Upper lobe of left lung (tissue), 4 donors: ENCODE data around the gene RPS5.

Experiments
- EP300 ChIP-seq, 4 donors: sonication (generic); formaldehyde crosslinking; IDR thresholded peaks; one replicate each; pipeline ENCODE4 v1.5.1; 2017; ENCODE audit warnings: antibody characterized with exemption in 4 of 4, control low read depth in 2 of 4
- POLR2A ChIP-seq, 4 donors: fragments of 450-650 bp; IDR thresholded peaks; one replicate each; pipeline ENCODE4 v1.5.1; 2016 to 2017; ENCODE audit warnings: antibody characterized with exemption in 4 of 4, mild to moderate bottlenecking in 2 of 4
- POLR2AphosphoS5 ChIP-seq, 2 donors: sonication (generic); formaldehyde crosslinking; IDR thresholded peaks; one replicate each; pipeline ENCODE4 v1.5.1; 2017; ENCODE audit warnings: antibody characterized with exemption in 2 of 2
- TF ChIP-seq, protein P1 (sequence below), 6 experiments: fragments of 450-650 bp in 4 of 6; fragments of 200-600 bp in 2 of 6; sonication (generic) in 2 of 6; IDR thresholded peaks; one replicate each; pipeline ENCODE4 v1.5.1; 2016 to 2019; ENCODE audit warnings: antibody characterized with exemption in 6 of 6

DNA sequence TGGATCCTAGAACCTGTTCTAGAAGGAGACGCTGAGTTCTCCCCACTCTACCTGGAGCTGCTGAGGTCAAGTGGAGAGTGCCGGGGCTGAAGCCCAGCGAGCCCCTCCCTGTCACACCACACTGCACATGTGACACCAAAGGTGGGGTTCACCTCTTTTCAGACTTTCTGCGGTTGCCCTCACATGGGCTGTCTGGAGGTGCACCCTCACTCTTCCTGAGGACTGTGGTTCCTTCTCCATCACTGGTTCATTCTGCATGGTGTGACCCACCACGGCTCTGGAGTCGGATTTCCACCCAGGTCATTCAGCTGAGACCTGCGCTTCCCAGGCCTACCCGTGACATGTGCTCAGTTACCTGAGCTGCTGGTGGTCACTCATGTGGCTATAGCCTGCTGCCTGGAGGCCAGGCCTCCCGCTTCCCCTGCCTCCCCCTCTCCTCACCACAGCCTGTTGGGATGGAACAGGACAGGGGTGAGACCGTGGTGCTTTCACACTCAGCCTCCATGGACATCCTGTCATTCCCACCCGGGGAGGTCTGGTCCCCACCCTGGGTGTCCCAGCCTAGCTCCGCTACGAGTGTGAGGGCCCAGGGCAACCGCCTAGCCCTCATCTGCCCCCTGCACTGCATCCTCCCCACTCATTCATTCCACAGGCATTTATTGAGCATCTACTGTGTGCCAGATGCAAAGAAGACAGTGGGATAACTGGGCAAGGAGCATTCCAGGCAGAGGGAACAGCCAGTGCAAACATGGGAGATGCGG lies 33.2 kb upstream of the RPS5 start:
- TF ChIP-seq POLR2A (IDR thresholded peaks at IDR 0.05) (no peak), POLR2AphosphoS5 (IDR thresholded peaks at IDR 0.05) (no peak), EP300 (IDR thresholded peaks at IDR 0.05) (no peak)
- TF ChIP-seq, protein P1, sequence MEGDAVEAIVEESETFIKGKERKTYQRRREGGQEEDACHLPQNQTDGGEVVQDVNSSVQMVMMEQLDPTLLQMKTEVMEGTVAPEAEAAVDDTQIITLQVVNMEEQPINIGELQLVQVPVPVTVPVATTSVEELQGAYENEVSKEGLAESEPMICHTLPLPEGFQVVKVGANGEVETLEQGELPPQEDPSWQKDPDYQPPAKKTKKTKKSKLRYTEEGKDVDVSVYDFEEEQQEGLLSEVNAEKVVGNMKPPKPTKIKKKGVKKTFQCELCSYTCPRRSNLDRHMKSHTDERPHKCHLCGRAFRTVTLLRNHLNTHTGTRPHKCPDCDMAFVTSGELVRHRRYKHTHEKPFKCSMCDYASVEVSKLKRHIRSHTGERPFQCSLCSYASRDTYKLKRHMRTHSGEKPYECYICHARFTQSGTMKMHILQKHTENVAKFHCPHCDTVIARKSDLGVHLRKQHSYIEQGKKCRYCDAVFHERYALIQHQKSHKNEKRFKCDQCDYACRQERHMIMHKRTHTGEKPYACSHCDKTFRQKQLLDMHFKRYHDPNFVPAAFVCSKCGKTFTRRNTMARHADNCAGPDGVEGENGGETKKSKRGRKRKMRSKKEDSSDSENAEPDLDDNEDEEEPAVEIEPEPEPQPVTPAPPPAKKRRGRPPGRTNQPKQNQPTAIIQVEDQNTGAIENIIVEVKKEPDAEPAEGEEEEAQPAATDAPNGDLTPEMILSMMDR (IDR thresholded peaks at IDR 0.05) = no peak
